Sigmoid colon (tissue), 7 donors: ENCODE results near the gene ADAD1. TPM values are rescaled to one million over a fixed set of nuclear protein-coding genes. Genes with fewer than 3 reads are reported as not detected.

Experiments
- DNase-seq: peaks from one replicate; pipeline ENCODE4 v3.0.0-alpha.2; 2019
- H3K27ac ChIP-seq, 4 donors: fragments of 200-600 bp; sonication (generic); one replicate each; pipeline ENCODE4 v1.5.1; 2016 to 2019; ENCODE audit warnings: mild to moderate bottlenecking in 1 of 4
- H3K27me3 ChIP-seq, 3 donors: fragments of 200-600 bp; sonication (generic); one replicate each; pipeline ENCODE4 v1.5.1; 2019; ENCODE audit warnings: mild to moderate bottlenecking in 1 of 3
- H3K36me3 ChIP-seq, 4 donors: fragments of 200-600 bp; sonication (generic); one replicate each; pipeline ENCODE4 v1.5.1; 2016 to 2019
- H3K4me1 ChIP-seq, 4 donors: fragments of 200-600 bp; sonication (generic); one replicate each; pipeline ENCODE4 v1.5.1; 2017 to 2019
- H3K4me3 ChIP-seq, 4 donors: fragments of 200-600 bp; sonication (generic); one replicate each; pipeline ENCODE4 v1.5.1; 2017 to 2019; ENCODE audit warnings: mild to moderate bottlenecking in 2 of 4, moderate library complexity in 1 of 4
- H3K9me3 ChIP-seq, 4 donors: fragments of 200-600 bp in 3 of 4; sonication (generic) in 3 of 4; one replicate each; pipeline versions ENCODE4 v1.5.1 to v1.6.1; 2013 to 2019
- CTCF ChIP-seq, 4 experiments: fragments of 450-650 bp in 3 of 4; fragments of 200-600 bp in 1 of 4; IDR thresholded peaks; one replicate each; pipeline ENCODE4 v1.5.1; 2016 to 2019; ENCODE audit warnings: antibody characterized with exemption in 4 of 4, mild to moderate bottlenecking in 3 of 4, moderate library complexity in 2 of 4
- EP300 ChIP-seq, 4 donors: sonication (generic); formaldehyde crosslinking; IDR thresholded peaks; one replicate each; pipeline ENCODE4 v1.6.1; 2017; ENCODE audit warnings: antibody characterized with exemption in 4 of 4
- POLR2A ChIP-seq, 2 donors: fragments of 450-650 bp; IDR thresholded peaks; one replicate each; pipeline ENCODE4 v1.6.1; 2016; ENCODE audit warnings: antibody characterized with exemption in 2 of 2, mild to moderate bottlenecking in 2 of 2, moderate library complexity in 2 of 2
- POLR2AphosphoS5 ChIP-seq, 4 donors: sonication (generic); formaldehyde crosslinking; IDR thresholded peaks; one replicate each; pipeline ENCODE4 v1.6.1; 2017; ENCODE audit warnings: antibody characterized with exemption in 4 of 4
- WGBS, 2 donors: extraction: QIAGEN DNeasy Blood & Tissue Kit; methylation state at CpG; one replicate each; pipeline ENCODE4 v1.1.7; 2013; 5-methylcytosine and 5-hydroxymethylcytosine counted together
- intact Hi-C: fragments of 100-400 bp; cut with DNase I; formaldehyde crosslinking; loops from one replicate; pipeline ENCODE4 v1.15.1; 2023
- polyA plus RNA-seq, 3 donors: library from polyadenylated mRNA; stranded (reverse); fragments of 200-250 nt; gene quantifications; one replicate each; pipeline ENCODE4 v1.2.3, GENCODE V29; 2013
- total RNA-seq, 4 donors: library from RNA; depleted of rRNA; stranded (reverse); fragments of >200 nt; gene quantifications; one replicate each; pipeline ENCODE4 v1.1.0, GENCODE V29; 2016
- donor health status: healthy with polysubstance abuse.
- donor health status: Bipolar disorder and iron deficiency.
- donor health status: healthy.

The ADAD1 gene
- total RNA-seq (not detected), polyA plus RNA-seq (not detected)

- Histone ChIP-seq H3K9me3 (peaks cover 0 to 4% (median 0%) of the 10 kb centered on the region in 4 donors), H3K27me3 (no peaks in the 10 kb centered on the region), H3K4me1 (no peaks in the 10 kb centered on the region), H3K27ac (no peak within 1 kb of the TSS), H3K4me3 (no peak within 1 kb of the TSS), H3K36me3 (no peaks in the 10 kb centered on the region)
- intact Hi-C loops = no loop called here
- no peak for DNase-seq
- 87 to 92% methylated on average over 7 of the region's 7 CpGs for WGBS, 2 donors
- TF ChIP-seq EP300 (IDR thresholded peaks at IDR 0.05) (no peak), POLR2AphosphoS5 (IDR thresholded peaks at IDR 0.05) (no peak), POLR2A (IDR thresholded peaks at IDR 0.05) (no peak), CTCF (IDR thresholded peaks at IDR 0.05) (no peak)
Observed at GRCh38 chr4:122378711-122379110, at the start of gene ADAD1. Gene ADAD1, plus strand, starts transcription at chr4:122379011. Its CDS starts 1,059 bp downstream, at chr4:122380070.

GRCh38 chr4:122329876-122330565 lies 48.8 kb upstream of the ADAD1 start:
- no peaks in the 10 kb centered on the region for H3K4me1 ChIP-seq
- no peak for DNase-seq
- H3K27ac ChIP-seq = no peak overlapping the region
- no peak for TF ChIP-seq POLR2A (IDR thresholded peaks at IDR 0.05)
- no peak for TF ChIP-seq POLR2AphosphoS5 (IDR thresholded peaks at IDR 0.05)
- TF ChIP-seq CTCF (IDR thresholded peaks at IDR 0.05) = no peak
- no peak for TF ChIP-seq EP300 (IDR thresholded peaks at IDR 0.05)
- H3K36me3 ChIP-seq = peaks cover 0 to 77% (median 15%) of the 10 kb centered on the region in 4 donors
- H3K27me3 ChIP-seq = no peaks in the 10 kb centered on the region
- intact Hi-C loops = loop anchor here (10.0 kb wide), 1 partner anchor 75 kb away; no protein-coding TSS in a partner anchor
- WGBS, 2 donors = 90 to 97% methylated on average over 3 of the region's 3 CpGs
- no peaks in the 10 kb centered on the region for H3K9me3 ChIP-seq
- no peak overlapping the region for H3K4me3 ChIP-seq

- intact Hi-C loops = no loop called here
- Histone ChIP-seq H3K4me3 (no peak overlapping the region), H3K9me3 (no peaks in the 10 kb centered on the region), H3K4me1 (no peaks in the 10 kb centered on the region), H3K27ac (no peak overlapping the region), H3K27me3 (no peaks in the 10 kb centered on the region), H3K36me3 (peaks cover 0 to 78% (median 17%) of the 10 kb centered on the region in 4 donors)
- 76 to 90% methylated on average over 4 of the region's 4 CpGs for WGBS, 2 donors
- no peak for DNase-seq
- no peak for TF ChIP-seq CTCF (IDR thresholded peaks at IDR 0.05)
- TF ChIP-seq POLR2AphosphoS5 (IDR thresholded peaks at IDR 0.05) = no peak
- no peak for TF ChIP-seq EP300 (IDR thresholded peaks at IDR 0.05)
- TF ChIP-seq POLR2A (IDR thresholded peaks at IDR 0.05) = no peak
Observed at GRCh38 chr4:122331195-122331594, 47.6 kb upstream of the ADAD1 start.

GRCh38 chr4:122334828-122335227 lies 44.0 kb upstream of the ADAD1 start:
- no peak for TF ChIP-seq POLR2AphosphoS5 (IDR thresholded peaks at IDR 0.05)
- TF ChIP-seq POLR2A (IDR thresholded peaks at IDR 0.05) = no peak
- TF ChIP-seq CTCF (IDR thresholded peaks at IDR 0.05) = no peak
- TF ChIP-seq EP300 (IDR thresholded peaks at IDR 0.05) = no peak
- Histone ChIP-seq H3K4me3 (no peak overlapping the region), H3K27ac (no peak overlapping the region), H3K9me3 (no peaks in the 10 kb centered on the region), H3K4me1 (no peaks in the 10 kb centered on the region), H3K27me3 (no peaks in the 10 kb centered on the region), H3K36me3 (peaks cover 0 to 78% (median 13%) of the 10 kb centered on the region in 4 donors)
- no peak for DNase-seq
- intact Hi-C loops = no loop called here
